ENCODE data around the gene RFNG. TPM values are rescaled to one million over a fixed set of nuclear protein-coding genes. Genes with fewer than 3 reads are reported as not detected.

Gene RFNG
- total and polyA plus RNA-seq, 2 of the 13 experiments (the other 11 are each of a cell fraction or from before 2014, with no cell fraction given): 61.4 to 64.0 TPM

DNA sequence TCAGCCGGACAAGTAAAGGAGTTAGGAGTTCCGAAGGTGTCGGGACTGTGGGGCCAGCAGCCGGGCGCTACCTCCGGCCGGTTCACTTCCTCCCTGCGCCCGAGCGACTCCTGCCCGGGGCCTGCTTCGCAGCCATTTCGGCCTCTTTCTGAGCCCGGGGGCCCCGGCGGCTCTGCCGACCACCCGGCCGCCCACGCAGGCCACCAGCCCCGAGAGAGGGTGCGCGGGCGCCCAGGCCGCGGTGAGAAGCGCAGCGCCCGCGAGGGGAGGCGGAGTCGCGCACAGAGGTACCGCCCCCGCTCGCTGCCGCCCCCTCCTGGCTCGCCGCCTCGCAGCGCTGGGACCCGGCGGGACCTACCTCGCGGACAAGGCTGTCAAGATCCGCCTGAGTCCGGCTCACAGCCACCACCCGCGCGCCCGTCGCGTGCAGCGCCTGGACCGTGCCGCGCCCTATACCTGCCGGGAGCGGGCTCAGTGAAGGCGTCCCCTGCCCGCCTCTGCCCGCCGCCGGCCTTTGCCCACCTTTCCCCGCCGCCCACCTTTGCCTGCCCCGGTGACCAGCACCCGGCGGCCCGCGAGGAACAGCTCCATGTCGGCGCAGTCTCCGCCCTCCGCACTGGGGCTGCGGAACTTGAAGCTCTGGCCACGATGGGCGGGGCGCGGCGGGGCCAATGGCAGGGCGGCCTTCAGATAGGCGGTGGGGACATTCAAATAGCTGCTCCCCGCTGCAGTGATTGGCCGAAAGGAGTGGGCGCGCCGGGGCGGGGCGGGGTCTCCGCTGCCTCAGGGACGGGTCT lies 14.3 kb downstream of the RFNG start, which contains the start of gene DCXR (continued):
- TF ChIP-seq, protein P1, sequence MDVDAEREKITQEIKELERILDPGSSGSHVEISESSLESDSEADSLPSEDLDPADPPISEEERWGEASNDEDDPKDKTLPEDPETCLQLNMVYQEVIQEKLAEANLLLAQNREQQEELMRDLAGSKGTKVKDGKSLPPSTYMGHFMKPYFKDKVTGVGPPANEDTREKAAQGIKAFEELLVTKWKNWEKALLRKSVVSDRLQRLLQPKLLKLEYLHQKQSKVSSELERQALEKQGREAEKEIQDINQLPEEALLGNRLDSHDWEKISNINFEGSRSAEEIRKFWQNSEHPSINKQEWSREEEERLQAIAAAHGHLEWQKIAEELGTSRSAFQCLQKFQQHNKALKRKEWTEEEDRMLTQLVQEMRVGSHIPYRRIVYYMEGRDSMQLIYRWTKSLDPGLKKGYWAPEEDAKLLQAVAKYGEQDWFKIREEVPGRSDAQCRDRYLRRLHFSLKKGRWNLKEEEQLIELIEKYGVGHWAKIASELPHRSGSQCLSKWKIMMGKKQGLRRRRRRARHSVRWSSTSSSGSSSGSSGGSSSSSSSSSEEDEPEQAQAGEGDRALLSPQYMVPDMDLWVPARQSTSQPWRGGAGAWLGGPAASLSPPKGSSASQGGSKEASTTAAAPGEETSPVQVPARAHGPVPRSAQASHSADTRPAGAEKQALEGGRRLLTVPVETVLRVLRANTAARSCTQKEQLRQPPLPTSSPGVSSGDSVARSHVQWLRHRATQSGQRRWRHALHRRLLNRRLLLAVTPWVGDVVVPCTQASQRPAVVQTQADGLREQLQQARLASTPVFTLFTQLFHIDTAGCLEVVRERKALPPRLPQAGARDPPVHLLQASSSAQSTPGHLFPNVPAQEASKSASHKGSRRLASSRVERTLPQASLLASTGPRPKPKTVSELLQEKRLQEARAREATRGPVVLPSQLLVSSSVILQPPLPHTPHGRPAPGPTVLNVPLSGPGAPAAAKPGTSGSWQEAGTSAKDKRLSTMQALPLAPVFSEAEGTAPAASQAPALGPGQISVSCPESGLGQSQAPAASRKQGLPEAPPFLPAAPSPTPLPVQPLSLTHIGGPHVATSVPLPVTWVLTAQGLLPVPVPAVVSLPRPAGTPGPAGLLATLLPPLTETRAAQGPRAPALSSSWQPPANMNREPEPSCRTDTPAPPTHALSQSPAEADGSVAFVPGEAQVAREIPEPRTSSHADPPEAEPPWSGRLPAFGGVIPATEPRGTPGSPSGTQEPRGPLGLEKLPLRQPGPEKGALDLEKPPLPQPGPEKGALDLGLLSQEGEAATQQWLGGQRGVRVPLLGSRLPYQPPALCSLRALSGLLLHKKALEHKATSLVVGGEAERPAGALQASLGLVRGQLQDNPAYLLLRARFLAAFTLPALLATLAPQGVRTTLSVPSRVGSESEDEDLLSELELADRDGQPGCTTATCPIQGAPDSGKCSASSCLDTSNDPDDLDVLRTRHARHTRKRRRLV (CRISPR knock-in tag; IDR thresholded peaks at IDR 0.05): 0 out of 2 replicates have a peak, but pooled peaks have one; percentile 70
- TF ChIP-seq, protein P2, sequence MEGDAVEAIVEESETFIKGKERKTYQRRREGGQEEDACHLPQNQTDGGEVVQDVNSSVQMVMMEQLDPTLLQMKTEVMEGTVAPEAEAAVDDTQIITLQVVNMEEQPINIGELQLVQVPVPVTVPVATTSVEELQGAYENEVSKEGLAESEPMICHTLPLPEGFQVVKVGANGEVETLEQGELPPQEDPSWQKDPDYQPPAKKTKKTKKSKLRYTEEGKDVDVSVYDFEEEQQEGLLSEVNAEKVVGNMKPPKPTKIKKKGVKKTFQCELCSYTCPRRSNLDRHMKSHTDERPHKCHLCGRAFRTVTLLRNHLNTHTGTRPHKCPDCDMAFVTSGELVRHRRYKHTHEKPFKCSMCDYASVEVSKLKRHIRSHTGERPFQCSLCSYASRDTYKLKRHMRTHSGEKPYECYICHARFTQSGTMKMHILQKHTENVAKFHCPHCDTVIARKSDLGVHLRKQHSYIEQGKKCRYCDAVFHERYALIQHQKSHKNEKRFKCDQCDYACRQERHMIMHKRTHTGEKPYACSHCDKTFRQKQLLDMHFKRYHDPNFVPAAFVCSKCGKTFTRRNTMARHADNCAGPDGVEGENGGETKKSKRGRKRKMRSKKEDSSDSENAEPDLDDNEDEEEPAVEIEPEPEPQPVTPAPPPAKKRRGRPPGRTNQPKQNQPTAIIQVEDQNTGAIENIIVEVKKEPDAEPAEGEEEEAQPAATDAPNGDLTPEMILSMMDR (CRISPR knock-in tag; IDR thresholded peaks at IDR 0.05): peak; percentile 92
- TF ChIP-seq, protein P3, sequence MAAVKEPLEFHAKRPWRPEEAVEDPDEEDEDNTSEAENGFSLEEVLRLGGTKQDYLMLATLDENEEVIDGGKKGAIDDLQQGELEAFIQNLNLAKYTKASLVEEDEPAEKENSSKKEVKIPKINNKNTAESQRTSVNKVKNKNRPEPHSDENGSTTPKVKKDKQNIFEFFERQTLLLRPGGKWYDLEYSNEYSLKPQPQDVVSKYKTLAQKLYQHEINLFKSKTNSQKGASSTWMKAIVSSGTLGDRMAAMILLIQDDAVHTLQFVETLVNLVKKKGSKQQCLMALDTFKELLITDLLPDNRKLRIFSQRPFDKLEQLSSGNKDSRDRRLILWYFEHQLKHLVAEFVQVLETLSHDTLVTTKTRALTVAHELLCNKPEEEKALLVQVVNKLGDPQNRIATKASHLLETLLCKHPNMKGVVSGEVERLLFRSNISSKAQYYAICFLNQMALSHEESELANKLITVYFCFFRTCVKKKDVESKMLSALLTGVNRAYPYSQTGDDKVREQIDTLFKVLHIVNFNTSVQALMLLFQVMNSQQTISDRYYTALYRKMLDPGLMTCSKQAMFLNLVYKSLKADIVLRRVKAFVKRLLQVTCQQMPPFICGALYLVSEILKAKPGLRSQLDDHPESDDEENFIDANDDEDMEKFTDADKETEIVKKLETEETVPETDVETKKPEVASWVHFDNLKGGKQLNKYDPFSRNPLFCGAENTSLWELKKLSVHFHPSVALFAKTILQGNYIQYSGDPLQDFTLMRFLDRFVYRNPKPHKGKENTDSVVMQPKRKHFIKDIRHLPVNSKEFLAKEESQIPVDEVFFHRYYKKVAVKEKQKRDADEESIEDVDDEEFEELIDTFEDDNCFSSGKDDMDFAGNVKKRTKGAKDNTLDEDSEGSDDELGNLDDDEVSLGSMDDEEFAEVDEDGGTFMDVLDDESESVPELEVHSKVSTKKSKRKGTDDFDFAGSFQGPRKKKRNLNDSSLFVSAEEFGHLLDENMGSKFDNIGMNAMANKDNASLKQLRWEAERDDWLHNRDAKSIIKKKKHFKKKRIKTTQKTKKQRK (IDR thresholded peaks at IDR 0.05; ENCODE audit: low read length): no peak
- no peak for TF ChIP-seq RORA (CRISPR knock-in tag; IDR thresholded peaks at IDR 0.05)
- TF ChIP-seq, protein P4, sequence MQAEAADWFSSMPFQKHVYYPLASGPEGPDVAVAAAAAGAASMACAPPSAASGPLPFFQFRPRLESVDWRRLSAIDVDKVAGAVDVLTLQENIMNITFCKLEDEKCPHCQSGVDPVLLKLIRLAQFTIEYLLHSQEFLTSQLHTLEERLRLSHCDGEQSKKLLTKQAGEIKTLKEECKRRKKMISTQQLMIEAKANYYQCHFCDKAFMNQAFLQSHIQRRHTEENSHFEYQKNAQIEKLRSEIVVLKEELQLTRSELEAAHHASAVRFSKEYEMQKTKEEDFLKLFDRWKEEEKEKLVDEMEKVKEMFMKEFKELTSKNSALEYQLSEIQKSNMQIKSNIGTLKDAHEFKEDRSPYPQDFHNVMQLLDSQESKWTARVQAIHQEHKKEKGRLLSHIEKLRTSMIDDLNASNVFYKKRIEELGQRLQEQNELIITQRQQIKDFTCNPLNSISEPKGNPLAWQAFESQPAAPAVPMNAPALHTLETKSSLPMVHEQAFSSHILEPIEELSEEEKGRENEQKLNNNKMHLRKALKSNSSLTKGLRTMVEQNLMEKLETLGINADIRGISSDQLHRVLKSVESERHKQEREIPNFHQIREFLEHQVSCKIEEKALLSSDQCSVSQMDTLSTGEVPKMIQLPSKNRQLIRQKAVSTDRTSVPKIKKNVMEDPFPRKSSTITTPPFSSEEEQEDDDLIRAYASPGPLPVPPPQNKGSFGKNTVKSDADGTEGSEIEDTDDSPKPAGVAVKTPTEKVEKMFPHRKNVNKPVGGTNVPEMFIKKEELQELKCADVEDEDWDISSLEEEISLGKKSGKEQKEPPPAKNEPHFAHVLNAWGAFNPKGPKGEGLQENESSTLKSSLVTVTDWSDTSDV (CRISPR knock-in tag; IDR thresholded peaks at IDR 0.05): peak; percentile 48; the same call in 1 of the 2 replicates
- TF ChIP-seq ZNF232 (CRISPR knock-in tag; IDR thresholded peaks at IDR 0.05; ENCODE audit: borderline replicate concordance): no peak
- TF ChIP-seq TCF7 (IDR thresholded peaks at IDR 0.05; ENCODE audit: low read depth): no peak; the same call in 1 of the 2 replicates
- peak; percentile 23; the same call in 1 of the 2 replicates for TF ChIP-seq PITX1 (CRISPR knock-in tag; IDR thresholded peaks at IDR 0.05)
- TF ChIP-seq ZNF607 (CRISPR knock-in tag; IDR thresholded peaks at IDR 0.05; ENCODE audit: borderline replicate concordance): peak; percentile 98; the same call in 1 of the 2 replicates
- peak; percentile 97 for TF ChIP-seq DNMT1 (CRISPR knock-in tag; IDR thresholded peaks at IDR 0.05)
- no peak for TF ChIP-seq JUN (CRISPR knock-in tag; IDR thresholded peaks at IDR 0.05)
- TF ChIP-seq ADNP (CRISPR knock-in tag; IDR thresholded peaks at IDR 0.05): 0 out of 2 replicates have a peak, but pooled peaks have one; percentile 34
- TF ChIP-seq ZMYM3 (CRISPR knock-in tag; IDR thresholded peaks at IDR 0.05): 0 out of 2 replicates have a peak, but pooled peaks have one; percentile 6
- peak in 1 of 2 experiments; percentile 56; a peak in 1 of 4 replicates for TF ChIP-seq EP300 (IDR thresholded peaks at IDR 0.05; ENCODE audit: low read depth in 2 of 2, low read length in 2 of 2)
- TF ChIP-seq EP300 (CRISPR knock-in tag; IDR thresholded peaks at IDR 0.05; ENCODE audit: borderline replicate concordance): peak; percentile 41; the same call in 1 of the 2 replicates
